Calu3 (cell line): ENCODE measurements around the gene SPESP1. TPM values are rescaled to one million over a fixed set of nuclear protein-coding genes. Genes with fewer than 3 reads are reported as not detected.
"Not testable (repeated sequence)": the region's sequence is repeated elsewhere in the genome, so short reads cannot be mapped to it uniquely, and the experiment has no call there.

ENCODE experiments used
- BruUV-seq: library from RNA; stranded (reverse); fragments of 400-500 nt; replicated peaks from 2 replicates; lab custom pipeline; 2021; lab: Mats Ljungman, UMichigan
- CTCF ChIA-PET: fragments of 300-600 bp; sonication (Branson Sonifier 250); formaldehyde crosslinking; loops from one replicate; lab custom pipeline; 2022; ENCODE audit warnings: antibody characterized with exemption; lab: Charles Lee
- DNase-seq: peaks from one replicate; pipeline ENCODE4 v3.0.0; 2022
- H3K27ac Mint-ChIP-seq: one replicate; pipeline ENCODE4 v1.8.0; 2022; ENCODE audit warnings: mixed read lengths; ENCODE audit not compliant: unreplicated experiment
- H3K27me3 Mint-ChIP-seq: one replicate; pipeline ENCODE4 v1.8.0; 2022; ENCODE audit warnings: mixed read lengths; ENCODE audit not compliant: unreplicated experiment
- H3K36me3 Mint-ChIP-seq: one replicate; pipeline ENCODE4 v1.8.0; 2022; ENCODE audit warnings: mild to moderate bottlenecking, moderate library complexity, mixed read lengths; ENCODE audit not compliant: insufficient read depth, unreplicated experiment
- H3K4me1 Mint-ChIP-seq: one replicate; pipeline ENCODE4 v1.8.0; 2022; ENCODE audit warnings: mild to moderate bottlenecking, low read depth, mixed read lengths; ENCODE audit not compliant: unreplicated experiment
- H3K4me3 Mint-ChIP-seq: one replicate; pipeline ENCODE4 v1.8.0; 2022; ENCODE audit warnings: mild to moderate bottlenecking, low read depth, moderate library complexity, mixed read lengths; ENCODE audit not compliant: unreplicated experiment
- H3K9me3 Mint-ChIP-seq: one replicate; pipeline ENCODE4 v1.8.0; 2022; ENCODE audit warnings: low read depth, mixed read lengths; ENCODE audit not compliant: unreplicated experiment
- CTCF ChIP-seq: fragments of 200-600 bp; IDR thresholded peaks from one replicate; pipeline ENCODE4 v1.8.0; 2022; ENCODE audit warnings: antibody characterized with exemption; ENCODE audit not compliant: unreplicated experiment
- intact Hi-C: fragments of 100-400 bp; cut with micrococcal nuclease; formaldehyde crosslinking; loops from one replicate; pipeline ENCODE4 v1.10.0; 2022; ENCODE audit not compliant: unreplicated experiment
- total RNA-seq: library from RNA; stranded (reverse); gene quantifications from 2 replicates; pipeline ENCODE4 v1.2.3, GENCODE V29; 2022

Gene SPESP1
- total RNA-seq, 1 experiment from 2014 or later = not detected

GRCh38 chr15:68967948-68968347, 37.6 kb downstream of the SPESP1 start:
- H3K4me1 Mint-ChIP-seq = no peaks in the 10 kb centered on the region
- H3K4me3 Mint-ChIP-seq = no peak overlapping the region
- CTCF ChIA-PET = no interaction called here
- intact Hi-C loops = no loop called here
- no peak for TF ChIP-seq CTCF
- no TSS peak for BruUV-seq
- no peaks in the 10 kb centered on the region for H3K36me3 Mint-ChIP-seq
- H3K27ac Mint-ChIP-seq = no peak overlapping the region
- peaks cover 53% of the 10 kb centered on the region for H3K27me3 Mint-ChIP-seq
- peaks cover 14% of the 10 kb centered on the region for H3K9me3 Mint-ChIP-seq
- DNase-seq = no peak

- H3K4me1 Mint-ChIP-seq = no peaks in the 10 kb centered on the region
- BruUV-seq = no TSS peak
- peaks cover 14% of the 10 kb centered on the region for H3K9me3 Mint-ChIP-seq
- DNase-seq = no peak
- intact Hi-C loops = no loop called here
- no peak overlapping the region for H3K4me3 Mint-ChIP-seq
- no peak overlapping the region for H3K27ac Mint-ChIP-seq
- CTCF ChIA-PET = interaction anchor here (0.7 kb wide), 1 partner anchor 12 kb away, joined by 3 read pairs; no protein-coding TSS in a partner anchor
- H3K27me3 Mint-ChIP-seq = peaks cover 46% of the 10 kb centered on the region
- no peaks in the 10 kb centered on the region for H3K36me3 Mint-ChIP-seq
- TF ChIP-seq CTCF = no peak
These were observed 39.0 kb downstream of the SPESP1 start for GRCh38 chr15:68969298-68969697.

GRCh38 chr15:68972201-68973065, 42.1 kb downstream of the SPESP1 start:
- H3K27ac Mint-ChIP-seq = no peak overlapping the region
- H3K4me1 Mint-ChIP-seq = no peaks in the 10 kb centered on the region
- CTCF ChIA-PET = no interaction called here
- no peak for TF ChIP-seq CTCF
- H3K4me3 Mint-ChIP-seq = no peak overlapping the region
- no TSS peak for BruUV-seq
- intact Hi-C loops = no loop called here
- peaks cover 42% of the 10 kb centered on the region for H3K27me3 Mint-ChIP-seq
- peaks cover 10% of the 10 kb centered on the region for H3K9me3 Mint-ChIP-seq
- H3K36me3 Mint-ChIP-seq = no peaks in the 10 kb centered on the region
- DNase-seq = no peak

GRCh38 chr15:68975651-68976160, 45.4 kb downstream of the SPESP1 start:
- H3K27ac Mint-ChIP-seq, H3K36me3 Mint-ChIP-seq, H3K4me3 Mint-ChIP-seq, H3K9me3 Mint-ChIP-seq, BruUV-seq, intact Hi-C loops, DNase-seq, H3K4me1 Mint-ChIP-seq, CTCF ChIA-PET: not testable (repeated sequence)
- peaks cover 53% of the 10 kb centered on the region for H3K27me3 Mint-ChIP-seq

GRCh38 chr15:68977426-68977825, 47.1 kb downstream of the SPESP1 start:
- intact Hi-C loops, BruUV-seq, CTCF ChIA-PET, H3K4me3 Mint-ChIP-seq, DNase-seq, H3K9me3 Mint-ChIP-seq, H3K27ac Mint-ChIP-seq, H3K36me3 Mint-ChIP-seq, H3K4me1 Mint-ChIP-seq: not testable (repeated sequence)
- H3K27me3 Mint-ChIP-seq = peaks cover 71% of the 10 kb centered on the region
